ENCODE data around the gene KSR2. TPM values are rescaled to one million over a fixed set of nuclear protein-coding genes. Genes with fewer than 3 reads are reported as not detected.

KSR2 gene
- total and polyA plus RNA-seq, 2 donors from 2014 or later = 0.34 to 2.9 TPM

DNA sequence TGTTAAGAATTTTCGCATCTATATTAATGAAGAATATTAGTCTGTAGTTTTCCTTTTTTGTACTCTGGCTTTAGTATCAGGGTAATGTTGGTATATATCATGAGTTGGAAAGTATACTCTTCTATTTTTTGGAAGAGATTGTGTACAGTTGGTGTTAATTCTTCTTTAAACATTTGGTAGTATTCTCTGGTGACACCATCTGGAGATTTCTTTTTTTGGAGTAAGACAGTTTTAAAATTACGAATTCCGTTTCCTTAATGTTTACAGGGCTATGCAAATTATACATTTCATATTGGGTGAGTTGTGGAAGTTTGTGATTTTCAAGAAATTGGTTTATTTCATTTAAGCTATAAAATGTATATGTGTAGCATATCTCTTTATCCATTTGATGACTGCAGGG, 423.6 kb downstream of the KSR2 start:
- Histone ChIP-seq H3K36me3 (ENCODE audit: control insufficient read depth in 2 of 3, insufficient read depth in 3 of 3, low read length in 3 of 3) (no peaks in the 10 kb centered on the region), H3K9me3 (ENCODE audit: control insufficient read depth in 2 of 3, insufficient read depth in 1 of 3, low read length in 3 of 3) (peaks cover 0 to 5% (median 0%) of the 10 kb centered on the region in 3 donors), H3K9ac (ENCODE audit: low read length in 3 of 3) (no peak overlapping the region), H3K4me3 (ENCODE audit: low read length in 3 of 3) (no peak overlapping the region), H3K4me1 (ENCODE audit: control insufficient read depth in 2 of 3, insufficient read depth in 2 of 3, low read depth in 1 of 3, low read length in 3 of 3) (no peaks in the 10 kb centered on the region), H3K27me3 (ENCODE audit: control insufficient read depth, insufficient read depth, low read length) (no peaks in the 10 kb centered on the region), H3K27ac (ENCODE audit: low read depth in 2 of 2, low read length in 2 of 2) (no peak overlapping the region)
- TF ChIP-seq, protein P1, sequence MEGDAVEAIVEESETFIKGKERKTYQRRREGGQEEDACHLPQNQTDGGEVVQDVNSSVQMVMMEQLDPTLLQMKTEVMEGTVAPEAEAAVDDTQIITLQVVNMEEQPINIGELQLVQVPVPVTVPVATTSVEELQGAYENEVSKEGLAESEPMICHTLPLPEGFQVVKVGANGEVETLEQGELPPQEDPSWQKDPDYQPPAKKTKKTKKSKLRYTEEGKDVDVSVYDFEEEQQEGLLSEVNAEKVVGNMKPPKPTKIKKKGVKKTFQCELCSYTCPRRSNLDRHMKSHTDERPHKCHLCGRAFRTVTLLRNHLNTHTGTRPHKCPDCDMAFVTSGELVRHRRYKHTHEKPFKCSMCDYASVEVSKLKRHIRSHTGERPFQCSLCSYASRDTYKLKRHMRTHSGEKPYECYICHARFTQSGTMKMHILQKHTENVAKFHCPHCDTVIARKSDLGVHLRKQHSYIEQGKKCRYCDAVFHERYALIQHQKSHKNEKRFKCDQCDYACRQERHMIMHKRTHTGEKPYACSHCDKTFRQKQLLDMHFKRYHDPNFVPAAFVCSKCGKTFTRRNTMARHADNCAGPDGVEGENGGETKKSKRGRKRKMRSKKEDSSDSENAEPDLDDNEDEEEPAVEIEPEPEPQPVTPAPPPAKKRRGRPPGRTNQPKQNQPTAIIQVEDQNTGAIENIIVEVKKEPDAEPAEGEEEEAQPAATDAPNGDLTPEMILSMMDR (IDR thresholded peaks at IDR 0.05; ENCODE audit: borderline replicate concordance, extremely low read depth, insufficient read depth) = no peak
- FAIRE-seq (no peak), DNase-seq (no peak)
- intact Hi-C loops (cut with DNase I) = no loop called here

DNA sequence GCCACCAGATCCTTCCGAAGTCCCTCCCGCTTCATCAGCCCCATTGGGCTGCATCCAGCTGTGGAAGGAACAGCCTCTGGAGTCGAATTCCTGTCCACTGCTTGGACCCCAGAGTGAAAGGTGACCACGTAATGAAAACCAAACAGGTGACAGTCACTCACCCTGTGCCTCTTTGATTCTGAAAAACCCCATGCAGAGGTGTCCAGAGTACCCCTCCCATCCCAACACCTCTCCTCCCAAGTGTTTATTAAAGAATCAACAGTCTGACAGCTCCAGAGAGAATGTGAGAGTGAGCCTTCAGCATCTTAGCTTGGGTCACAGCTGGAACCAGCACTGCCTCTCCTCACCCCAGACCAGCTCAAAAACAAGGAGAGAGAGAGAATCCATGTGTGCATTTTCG, 428.8 kb downstream of the KSR2 start:
- FAIRE-seq (no peak), DNase-seq (no peak)
- H3K36me3 ChIP-seq (ENCODE audit: control insufficient read depth in 2 of 3, insufficient read depth in 3 of 3, low read length in 3 of 3) = no peaks in the 10 kb centered on the region
- no peaks in the 10 kb centered on the region for H3K4me1 ChIP-seq (ENCODE audit: control insufficient read depth in 2 of 3, insufficient read depth in 2 of 3, low read depth in 1 of 3, low read length in 3 of 3)
- TF ChIP-seq, protein P1 (IDR thresholded peaks at IDR 0.05; ENCODE audit: borderline replicate concordance, extremely low read depth, insufficient read depth) = no peak
- H3K9ac ChIP-seq (ENCODE audit: low read length in 3 of 3) = no peak overlapping the region
- no peak overlapping the region for H3K27ac ChIP-seq (ENCODE audit: low read depth in 2 of 2, low read length in 2 of 2)
- no peaks in the 10 kb centered on the region for H3K27me3 ChIP-seq (ENCODE audit: control insufficient read depth, insufficient read depth, low read length)
- H3K9me3 ChIP-seq (ENCODE audit: control insufficient read depth in 2 of 3, insufficient read depth in 1 of 3, low read length in 3 of 3) = peaks cover 0 to 5% (median 0%) of the 10 kb centered on the region in 3 donors
- intact Hi-C loops (cut with DNase I) = no loop called here
- no peak overlapping the region for H3K4me3 ChIP-seq (ENCODE audit: low read length in 3 of 3)

DNA sequence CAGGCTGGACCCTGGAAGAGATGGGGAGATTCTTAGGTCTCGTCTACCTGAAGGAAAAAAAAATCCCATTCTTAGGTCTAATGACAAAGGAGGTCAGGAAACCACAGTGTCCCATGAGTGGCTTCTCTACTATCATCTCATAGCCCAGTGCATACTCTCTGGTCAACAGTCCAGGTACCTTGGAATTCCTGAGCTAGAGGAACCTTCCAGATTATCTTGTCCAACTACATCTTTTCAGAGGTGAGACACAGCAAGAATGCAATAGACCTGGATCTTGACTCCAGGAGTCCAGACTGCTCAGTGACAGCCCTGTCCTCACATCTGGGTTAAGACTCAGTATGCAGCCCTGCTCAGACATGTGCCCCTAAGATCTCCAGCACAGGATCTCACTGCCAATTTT, 429.9 kb downstream of the KSR2 start:
- Histone ChIP-seq H3K36me3 (ENCODE audit: control insufficient read depth in 2 of 3, insufficient read depth in 3 of 3, low read length in 3 of 3) (no peaks in the 10 kb centered on the region), H3K4me3 (ENCODE audit: low read length in 3 of 3) (no peak overlapping the region), H3K27ac (ENCODE audit: low read depth in 2 of 2, low read length in 2 of 2) (no peak overlapping the region), H3K9me3 (ENCODE audit: control insufficient read depth in 2 of 3, insufficient read depth in 1 of 3, low read length in 3 of 3) (peaks cover 0 to 4% (median 0%) of the 10 kb centered on the region in 3 donors), H3K4me1 (ENCODE audit: control insufficient read depth in 2 of 3, insufficient read depth in 2 of 3, low read depth in 1 of 3, low read length in 3 of 3) (no peaks in the 10 kb centered on the region), H3K27me3 (ENCODE audit: control insufficient read depth, insufficient read depth, low read length) (no peaks in the 10 kb centered on the region), H3K9ac (ENCODE audit: low read length in 3 of 3) (no peak overlapping the region)
- TF ChIP-seq, protein P1 (IDR thresholded peaks at IDR 0.05; ENCODE audit: borderline replicate concordance, extremely low read depth, insufficient read depth) = no peak
- FAIRE-seq (no peak), DNase-seq (no peak)
- intact Hi-C loops (cut with DNase I) = no loop called here

DNA sequence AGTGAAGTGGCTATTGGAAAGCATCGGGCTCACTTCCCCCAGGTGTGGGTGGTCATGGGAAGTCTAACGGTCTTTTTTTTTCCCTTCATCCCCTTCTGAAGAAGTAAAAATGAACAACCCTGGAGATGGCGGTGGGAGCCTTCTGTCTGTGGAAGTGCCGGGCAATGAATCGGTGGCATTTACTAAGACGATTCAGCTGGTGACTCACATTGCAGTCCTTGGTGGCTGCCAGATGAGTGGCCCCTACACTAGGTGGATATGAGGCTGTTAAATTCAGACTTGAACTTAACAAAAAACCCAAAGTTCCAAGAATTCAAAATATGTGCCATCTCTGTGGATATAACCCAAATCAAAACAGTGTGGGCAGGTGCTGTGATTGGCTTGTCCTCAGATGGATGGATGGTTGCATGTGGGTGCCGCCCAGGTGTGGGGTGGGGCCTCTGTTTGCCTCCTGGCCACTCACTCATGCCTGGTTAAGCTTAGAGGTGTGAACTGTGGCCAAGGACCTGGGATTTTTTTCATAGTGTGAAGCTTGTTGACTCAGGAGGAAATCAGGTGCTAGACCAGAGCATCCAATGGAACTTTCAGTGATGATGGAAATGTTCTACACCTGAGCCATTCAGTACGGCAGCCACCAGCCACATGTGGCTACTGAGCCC, 430.6 kb downstream of the KSR2 start:
- Histone ChIP-seq H3K27ac (ENCODE audit: low read depth in 2 of 2, low read length in 2 of 2) (no peak overlapping the region), H3K27me3 (ENCODE audit: control insufficient read depth, insufficient read depth, low read length) (no peaks in the 10 kb centered on the region), H3K9ac (ENCODE audit: low read length in 3 of 3) (no peak overlapping the region), H3K4me3 (ENCODE audit: low read length in 3 of 3) (no peak overlapping the region), H3K9me3 (ENCODE audit: control insufficient read depth in 2 of 3, insufficient read depth in 1 of 3, low read length in 3 of 3) (no peaks in the 10 kb centered on the region), H3K4me1 (ENCODE audit: control insufficient read depth in 2 of 3, insufficient read depth in 2 of 3, low read depth in 1 of 3, low read length in 3 of 3) (no peaks in the 10 kb centered on the region), H3K36me3 (ENCODE audit: control insufficient read depth in 2 of 3, insufficient read depth in 3 of 3, low read length in 3 of 3) (no peaks in the 10 kb centered on the region)
- DNase-seq (no peak), FAIRE-seq (no peak)
- intact Hi-C loops (cut with DNase I) = no loop called here
- TF ChIP-seq, protein P1 (IDR thresholded peaks at IDR 0.05; ENCODE audit: borderline replicate concordance, extremely low read depth, insufficient read depth) = no peak
